Measurements from ENCODE around the gene POC1A. TPM values are rescaled to one million over a fixed set of nuclear protein-coding genes. Genes with fewer than 3 reads are reported as not detected.

Gene POC1A
- total RNA-seq, 1 experiment from 2014 or later = 29.0 TPM

DNA sequence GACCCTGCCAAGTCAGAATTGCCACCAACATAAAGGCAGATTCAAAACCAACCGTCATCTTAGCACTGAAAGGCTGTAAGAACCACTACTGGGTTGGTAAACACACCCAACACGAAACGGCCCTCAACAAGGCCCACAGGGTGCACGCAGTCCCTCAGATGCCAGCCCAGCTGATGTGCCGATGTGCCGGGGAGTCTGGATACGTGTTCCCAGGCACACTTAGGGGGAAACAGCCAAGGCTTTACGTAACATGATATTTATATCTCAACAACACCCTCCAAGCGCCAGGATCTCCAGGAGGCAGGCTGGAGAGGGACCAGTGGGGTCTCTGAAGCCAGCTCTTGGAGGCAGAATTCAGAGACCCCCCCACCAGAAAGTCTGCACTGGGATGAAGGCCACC is 14.2 kb downstream of the POC1A start:
- peaks cover 3 to 4% of the 10 kb centered on the region in 2 experiments for H3K4me1 Mint-ChIP-seq

More for the DNA sequence above, 14.2 kb downstream of the POC1A start:
- TF ChIP-seq, protein P1, sequence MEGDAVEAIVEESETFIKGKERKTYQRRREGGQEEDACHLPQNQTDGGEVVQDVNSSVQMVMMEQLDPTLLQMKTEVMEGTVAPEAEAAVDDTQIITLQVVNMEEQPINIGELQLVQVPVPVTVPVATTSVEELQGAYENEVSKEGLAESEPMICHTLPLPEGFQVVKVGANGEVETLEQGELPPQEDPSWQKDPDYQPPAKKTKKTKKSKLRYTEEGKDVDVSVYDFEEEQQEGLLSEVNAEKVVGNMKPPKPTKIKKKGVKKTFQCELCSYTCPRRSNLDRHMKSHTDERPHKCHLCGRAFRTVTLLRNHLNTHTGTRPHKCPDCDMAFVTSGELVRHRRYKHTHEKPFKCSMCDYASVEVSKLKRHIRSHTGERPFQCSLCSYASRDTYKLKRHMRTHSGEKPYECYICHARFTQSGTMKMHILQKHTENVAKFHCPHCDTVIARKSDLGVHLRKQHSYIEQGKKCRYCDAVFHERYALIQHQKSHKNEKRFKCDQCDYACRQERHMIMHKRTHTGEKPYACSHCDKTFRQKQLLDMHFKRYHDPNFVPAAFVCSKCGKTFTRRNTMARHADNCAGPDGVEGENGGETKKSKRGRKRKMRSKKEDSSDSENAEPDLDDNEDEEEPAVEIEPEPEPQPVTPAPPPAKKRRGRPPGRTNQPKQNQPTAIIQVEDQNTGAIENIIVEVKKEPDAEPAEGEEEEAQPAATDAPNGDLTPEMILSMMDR (conservative IDR thresholded peaks at IDR 0.05) = no peak
- Histone ChIP-seq H3K4ac (ENCODE audit: low read depth, low read length) (no peak overlapping the region), H3K14ac (ENCODE audit: insufficient read depth, low read length) (no peak overlapping the region), H3K18ac (ENCODE audit: insufficient read length, low read depth, low read length) (no peak overlapping the region), H2AFZ (ENCODE audit: low read length) (no peak overlapping the region), H3K23ac (ENCODE audit: insufficient read length, low read depth, low read length) (no peak overlapping the region), H3K56ac (ENCODE audit: insufficient read length, low read depth, low read length) (no peak overlapping the region), H3K4me1 (ENCODE audit: insufficient read depth, low read length) (no peaks in the 10 kb centered on the region), H3K27ac (ENCODE audit: insufficient read length, low read depth, low read length) (no peak overlapping the region), H4K8ac (replicated peaks; ENCODE audit: insufficient read length, low read depth, low read length) (no peak overlapping the region), H3K27me3 (ENCODE audit: insufficient read depth, low read length) (no peaks in the 10 kb centered on the region), H3K23me2 (ENCODE audit: insufficient read length, low read depth, low read length, poor library complexity, severe bottlenecking) (no peaks in the 10 kb centered on the region), H4K20me1 (ENCODE audit: control insufficient read depth, insufficient read depth, insufficient read length) (peaks cover 6% of the 10 kb centered on the region), H2BK20ac (ENCODE audit: low read depth, low read length, poor library complexity, severe bottlenecking) (no peak overlapping the region), H3K9ac (ENCODE audit: extremely low read depth, insufficient read length, low read length) (no peak overlapping the region), H2BK5ac (ENCODE audit: insufficient read length, low read length) (no peak overlapping the region), H2BK12ac (ENCODE audit: insufficient read length, low read depth, low read length) (no peak overlapping the region), H2BK15ac (ENCODE audit: low read depth, low read length) (no peak overlapping the region), H3K79me1 (ENCODE audit: insufficient read depth, low read depth, low read length, poor library complexity, severe bottlenecking) (no peaks in the 10 kb centered on the region), H2BK120ac (ENCODE audit: low read depth, low read length, poor library complexity, severe bottlenecking) (no peak overlapping the region), H4K91ac (ENCODE audit: insufficient read length, low read depth, low read length) (no peak overlapping the region), H3K79me2 (ENCODE audit: insufficient read depth, low read length) (no peaks in the 10 kb centered on the region), H4K5ac (ENCODE audit: insufficient read length, low read depth, low read length) (no peak overlapping the region), H3K9me3 (ENCODE audit: control insufficient read depth, low read depth, low read length) (no peaks in the 10 kb centered on the region), H3T11ph (ENCODE audit: low read length) (no peak overlapping the region), H3K4me2 (ENCODE audit: insufficient read depth, insufficient read length, low read length) (no peak overlapping the region), H2AK5ac (ENCODE audit: insufficient read length, low read length) (no peak overlapping the region)
- DNase-seq = no peak
- no CpG with 5 or more reads among the region's 9 CpGs for WGBS (ENCODE audit: extremely low coverage, insufficient read length, low lambda C conversion rate)
- H3K27ac Mint-ChIP-seq = no peak overlapping the region
- no peaks in the 10 kb centered on the region for H3K27me3 Mint-ChIP-seq (ENCODE audit: low read depth)
- H3K4me3 Mint-ChIP-seq = no peak overlapping the region
- H3K36me3 Mint-ChIP-seq (ENCODE audit: insufficient read depth in 1 of 3, low read depth in 3 of 3) = peaks cover 25 to 74% (median 62%) of the 10 kb centered on the region in 3 experiments
- no peaks in the 10 kb centered on the region; a peak in 1 of 5 replicates for H3K9me3 Mint-ChIP-seq

All from H9 (cell line).